Retinal pigment epithelial cell (primary cell): ENCODE data around the gene C3orf18.
A peak's percentile ranks its signal among the peaks of the same experiment; 100 is the strongest.

Experiments used
- DNase-seq: peaks from one replicate; pipeline ENCODE4 v3.0.0-alpha.2; 2010; ENCODE audit warnings: low read depth
- H3K4me3 ChIP-seq: 2 replicates; pipeline ENCODE4 v1.5.1; 2011; ENCODE audit warnings: mild to moderate bottlenecking, low read length, control low read depth, moderate library complexity
- TF ChIP-seq, protein P1 (sequence below): conservative IDR thresholded peaks from 2 replicates; pipeline ENCODE4 v1.5.1; 2011; ENCODE audit warnings: low read depth, low read length, control low read depth, inconsistent platforms

The C3orf18 gene

DNA sequence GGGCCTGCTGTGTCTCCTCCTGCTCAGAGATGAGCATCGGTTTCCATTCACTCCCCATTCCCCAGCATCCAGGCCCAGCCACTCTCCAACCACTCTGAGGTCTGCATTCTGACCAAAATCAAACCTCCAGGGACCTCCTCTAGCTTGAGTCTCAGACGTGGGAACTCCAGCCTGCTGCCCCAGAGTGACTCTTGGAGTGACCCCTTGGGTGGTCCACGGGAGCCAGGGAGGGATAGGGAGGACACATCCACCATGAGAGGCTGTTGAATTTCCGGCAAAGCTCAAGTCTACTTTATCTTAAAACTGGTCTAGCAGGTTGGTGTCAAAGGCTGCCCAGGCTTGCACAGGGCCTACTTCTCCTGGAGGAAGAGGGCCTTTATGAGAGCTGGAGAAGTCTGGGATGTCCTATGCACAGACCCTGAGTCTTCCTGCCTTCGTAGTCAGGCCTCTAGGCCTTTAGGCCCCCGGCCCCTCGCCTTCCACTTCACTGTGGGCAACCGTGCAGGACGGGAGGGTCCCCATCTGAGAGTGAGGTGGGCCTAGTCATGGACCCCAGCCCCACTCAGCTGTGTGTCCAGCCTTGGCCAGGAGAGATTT, 35.1 kb upstream of the C3orf18 start:
- DNase-seq: no peak
- no peak overlapping the region for H3K4me3 ChIP-seq
- TF ChIP-seq, protein P1, sequence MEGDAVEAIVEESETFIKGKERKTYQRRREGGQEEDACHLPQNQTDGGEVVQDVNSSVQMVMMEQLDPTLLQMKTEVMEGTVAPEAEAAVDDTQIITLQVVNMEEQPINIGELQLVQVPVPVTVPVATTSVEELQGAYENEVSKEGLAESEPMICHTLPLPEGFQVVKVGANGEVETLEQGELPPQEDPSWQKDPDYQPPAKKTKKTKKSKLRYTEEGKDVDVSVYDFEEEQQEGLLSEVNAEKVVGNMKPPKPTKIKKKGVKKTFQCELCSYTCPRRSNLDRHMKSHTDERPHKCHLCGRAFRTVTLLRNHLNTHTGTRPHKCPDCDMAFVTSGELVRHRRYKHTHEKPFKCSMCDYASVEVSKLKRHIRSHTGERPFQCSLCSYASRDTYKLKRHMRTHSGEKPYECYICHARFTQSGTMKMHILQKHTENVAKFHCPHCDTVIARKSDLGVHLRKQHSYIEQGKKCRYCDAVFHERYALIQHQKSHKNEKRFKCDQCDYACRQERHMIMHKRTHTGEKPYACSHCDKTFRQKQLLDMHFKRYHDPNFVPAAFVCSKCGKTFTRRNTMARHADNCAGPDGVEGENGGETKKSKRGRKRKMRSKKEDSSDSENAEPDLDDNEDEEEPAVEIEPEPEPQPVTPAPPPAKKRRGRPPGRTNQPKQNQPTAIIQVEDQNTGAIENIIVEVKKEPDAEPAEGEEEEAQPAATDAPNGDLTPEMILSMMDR: no peak

- no peak overlapping the region for H3K4me3 ChIP-seq
- DNase-seq: peak; percentile 76
- TF ChIP-seq, protein P1: no peak
These were observed 33.5 kb upstream of the C3orf18 start for GRCh38 chr3:50600841-50601591.

GRCh38 chr3:50600141-50600753, 32.7 kb upstream of the C3orf18 start:
- H3K4me3 ChIP-seq: no peak overlapping the region
- TF ChIP-seq, protein P1: no peak
- DNase-seq: no peak

DNA sequence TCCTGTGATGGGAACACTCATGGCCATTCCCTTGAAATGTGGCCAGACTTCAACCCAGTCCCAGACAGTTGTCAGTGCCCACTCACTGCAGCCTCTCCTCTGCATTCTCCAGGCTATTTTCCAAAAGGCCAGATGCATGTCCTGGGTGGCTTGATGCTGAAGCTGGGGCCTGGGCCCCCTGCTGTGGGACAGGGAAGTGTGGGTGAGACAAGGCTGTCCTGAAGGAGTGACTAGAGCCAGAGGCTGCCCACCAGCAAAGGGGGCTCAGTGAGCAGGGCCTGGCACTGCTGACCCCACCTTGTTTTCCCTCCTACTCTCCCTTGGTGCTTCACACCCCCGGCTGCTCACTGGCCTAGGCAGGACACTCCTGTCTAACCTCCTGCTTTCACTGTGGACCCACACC, 32.2 kb upstream of the C3orf18 start:
- no peak overlapping the region for H3K4me3 ChIP-seq
- TF ChIP-seq, protein P1: no peak
- DNase-seq: no peak

- no peak for DNase-seq
- TF ChIP-seq, protein P1: no peak
- H3K4me3 ChIP-seq: no peak overlapping the region
These were observed 31.7 kb upstream of the C3orf18 start for GRCh38 chr3:50599115-50599715.

GRCh38 chr3:50594253-50594785, 26.8 kb upstream of the C3orf18 start:
- H3K4me3 ChIP-seq: no peak overlapping the region
- TF ChIP-seq, protein P1: no peak
- no peak for DNase-seq
